NCI-H128 (cell line): ENCODE results near the gene ACAD11.

Experiments used
- DNase-seq: peaks from one replicate; lab custom pipeline; 2025; ENCODE audit not compliant: unreplicated experiment; lab: John Stamatoyannopoulos, UW

Gene ACAD11

GRCh38 chr3:132513057-132513456, 146.6 kb downstream of the ACAD11 start:
- peak; percentile 64 for DNase-seq

GRCh38 chr3:132509506-132509905, 150.1 kb downstream of the ACAD11 start:
- no peak for DNase-seq

- no peak for DNase-seq
These were observed 150.5 kb downstream of the ACAD11 start for GRCh38 chr3:132509096-132509495.
